Measurements from ENCODE around the gene GGACT.
"Not testable (repeated sequence)": the region's sequence is repeated elsewhere in the genome, so short reads cannot be mapped to it uniquely, and the experiment has no call there.

The GGACT gene

DNA sequence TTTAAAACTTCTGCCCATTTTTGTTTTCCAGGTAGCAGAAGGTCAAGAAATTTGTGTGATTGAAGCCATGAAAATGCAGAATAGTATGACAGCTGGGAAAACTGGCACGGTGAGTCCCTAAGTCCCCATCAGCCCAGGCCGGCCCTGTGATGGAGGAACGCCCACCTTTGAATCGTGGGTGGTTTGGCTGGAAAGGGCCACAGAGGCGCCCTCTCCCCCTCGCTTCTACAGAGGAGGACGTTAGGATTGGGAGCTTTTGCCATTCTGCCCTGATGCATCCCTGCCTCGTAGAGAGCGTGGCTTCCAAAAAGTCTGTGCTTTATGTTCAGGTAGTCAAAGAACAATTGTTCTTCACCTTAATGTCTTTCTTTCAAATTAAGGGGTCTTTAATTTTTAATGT is 60.9 kb downstream of the GGACT start:
- DNase-seq, result no peak

- no peak for DNase-seq
These were observed 62.1 kb downstream of the GGACT start for GRCh38 chr13:100526318-100527000.

- DNase-seq, result no peak
These were observed 62.9 kb downstream of the GGACT start for GRCh38 chr13:100525453-100526317.

DNA sequence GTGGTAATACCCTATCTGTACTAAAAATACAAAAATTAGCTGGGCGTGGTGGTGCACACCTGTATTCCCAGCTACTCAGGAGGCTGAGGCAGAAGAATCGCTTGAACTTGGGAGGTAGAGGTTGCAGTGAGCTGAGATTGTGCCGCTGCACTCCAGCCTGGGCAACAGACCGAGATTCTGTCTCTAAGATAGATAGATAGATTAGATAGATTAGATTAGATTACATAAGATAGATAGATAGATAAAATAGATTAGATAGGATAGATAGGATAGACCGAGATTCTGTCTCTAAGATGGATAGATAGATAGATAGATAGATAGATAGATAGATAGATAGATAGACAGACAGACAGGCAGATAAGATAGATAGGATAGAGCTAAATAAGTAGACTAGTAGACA is 63.9 kb downstream of the GGACT start:
- DNase-seq, result not testable (repeated sequence)

GRCh38 chr13:100523981-100524386 is 64.6 kb downstream of the GGACT start:
- no peak for DNase-seq

- DNase-seq, result no peak
These were observed 65.2 kb downstream of the GGACT start for GRCh38 chr13:100523411-100523810.

DNA sequence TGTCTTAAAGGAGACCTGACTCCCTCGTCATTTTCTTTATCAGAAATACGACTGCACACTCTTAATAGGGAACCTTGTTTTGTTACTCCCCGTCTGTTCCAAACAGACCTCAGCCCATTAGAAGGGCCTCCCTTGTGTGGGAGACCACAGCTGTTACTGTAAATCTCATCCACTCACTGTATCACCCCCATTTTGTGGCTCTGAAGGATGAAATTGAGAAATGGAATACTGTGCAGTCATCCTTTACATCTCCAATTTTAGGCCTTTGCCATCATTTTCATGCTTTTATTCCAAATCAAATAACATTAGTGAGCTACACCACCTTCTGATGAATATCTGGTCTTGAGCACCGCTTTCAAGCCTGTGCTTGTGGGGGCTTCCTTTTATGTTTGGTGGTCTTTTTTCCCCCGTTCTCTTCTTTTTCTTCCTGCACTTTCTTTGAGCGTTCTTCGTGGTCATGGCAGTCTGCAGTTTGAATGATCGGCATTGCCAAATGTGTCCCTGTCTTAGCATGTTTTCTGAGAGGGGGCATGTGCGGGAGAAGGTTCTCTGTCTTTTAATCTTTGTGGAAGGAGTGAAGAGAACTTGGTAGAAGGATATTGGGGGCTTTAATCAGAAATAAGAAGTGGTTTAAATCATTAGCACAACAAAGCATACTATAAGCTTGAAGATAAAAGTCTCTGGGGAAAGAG is 65.8 kb downstream of the GGACT start:
- no peak for DNase-seq

DNA sequence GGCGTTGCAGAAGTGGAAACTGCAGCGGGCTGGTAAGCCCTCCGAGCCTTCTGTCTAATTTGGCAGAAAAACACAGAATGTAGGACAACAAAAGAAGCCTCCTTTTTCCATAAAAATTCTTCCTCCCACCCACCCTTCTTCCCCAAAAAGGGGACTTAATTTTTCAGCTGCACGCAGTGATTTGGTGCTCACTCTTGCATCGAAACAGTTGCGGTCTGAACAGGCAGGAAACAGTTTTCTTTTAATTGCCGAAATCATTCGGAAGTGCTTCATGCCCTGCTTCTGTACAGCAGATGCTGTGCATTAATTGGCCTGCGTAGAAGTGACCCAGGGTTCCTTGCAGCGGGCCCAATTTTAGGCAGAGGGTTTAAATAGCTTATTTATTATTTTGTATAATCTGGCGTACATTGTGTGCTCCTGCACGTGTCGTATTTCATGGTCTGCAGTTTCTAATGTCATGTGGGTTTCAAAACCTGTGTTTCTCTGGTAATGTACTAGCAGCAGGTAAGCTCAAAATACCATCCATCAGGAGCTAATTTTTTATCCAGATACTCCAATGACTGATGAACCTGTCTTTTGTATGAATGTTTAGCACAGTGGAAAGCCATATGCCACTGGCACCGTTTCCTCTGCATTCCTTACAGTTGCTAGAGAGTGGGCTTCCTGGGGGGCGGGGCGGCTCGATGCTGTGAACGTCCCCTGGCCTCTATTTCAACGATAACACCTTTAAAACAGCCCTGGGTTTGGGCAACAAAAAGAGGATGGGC is 66.6 kb downstream of the GGACT start:
- DNase-seq, result no peak

- no peak for DNase-seq
These were observed 67.4 kb downstream of the GGACT start for GRCh38 chr13:100520936-100521850.

DNA sequence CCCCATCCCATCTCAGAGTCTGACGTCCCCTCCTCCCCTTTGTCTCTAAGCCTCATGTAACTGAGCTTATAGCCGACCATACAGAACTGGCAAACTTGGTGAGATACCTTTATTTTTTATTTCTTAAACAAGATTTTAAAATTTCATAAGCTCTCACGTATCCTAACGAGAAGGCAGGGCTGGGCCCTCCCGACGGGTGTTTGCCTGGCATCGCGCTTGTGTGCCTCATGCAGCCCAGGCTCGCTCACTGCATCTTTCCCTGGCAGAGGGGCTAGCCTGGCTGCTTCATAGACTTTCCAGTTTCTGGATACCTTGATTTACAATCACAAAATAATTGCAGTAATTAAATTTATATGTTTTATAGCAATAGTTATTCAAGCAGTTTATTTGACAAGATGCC is 69.0 kb downstream of the GGACT start:
- no peak for DNase-seq

DNA sequence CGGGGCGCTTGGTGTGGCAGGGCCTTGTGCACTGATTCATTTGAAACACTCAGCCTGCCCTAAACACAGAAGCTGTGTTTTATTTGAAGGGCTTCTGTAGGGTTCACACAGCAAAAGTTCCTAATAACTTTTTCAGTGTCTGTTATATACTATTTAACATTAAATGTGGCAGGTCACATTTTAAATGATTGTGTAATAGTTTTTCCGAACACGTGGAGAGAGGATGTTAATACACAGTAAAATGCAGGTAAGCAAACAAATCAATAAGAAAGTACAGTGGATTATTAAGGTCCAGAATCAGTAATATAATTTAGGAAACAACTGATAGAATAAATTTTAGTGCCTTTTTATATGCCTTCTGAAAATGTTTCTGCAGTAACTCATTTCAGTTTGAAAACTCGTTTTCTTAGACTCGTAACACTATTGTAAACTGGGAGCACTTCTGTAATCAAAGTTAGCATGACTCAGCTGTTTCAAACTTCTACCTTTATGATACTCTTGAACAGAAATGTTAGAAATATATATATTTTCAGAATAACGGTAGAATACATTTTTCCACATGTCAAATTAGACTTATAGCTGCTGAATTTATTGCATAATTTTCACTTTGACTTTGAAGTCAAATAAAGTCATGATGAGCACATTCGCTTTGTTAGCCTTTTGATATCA is 70.1 kb downstream of the GGACT start:
- no peak for DNase-seq

- DNase-seq, result no peak
These were observed 70.9 kb downstream of the GGACT start for GRCh38 chr13:100517728-100518127.

DNA sequence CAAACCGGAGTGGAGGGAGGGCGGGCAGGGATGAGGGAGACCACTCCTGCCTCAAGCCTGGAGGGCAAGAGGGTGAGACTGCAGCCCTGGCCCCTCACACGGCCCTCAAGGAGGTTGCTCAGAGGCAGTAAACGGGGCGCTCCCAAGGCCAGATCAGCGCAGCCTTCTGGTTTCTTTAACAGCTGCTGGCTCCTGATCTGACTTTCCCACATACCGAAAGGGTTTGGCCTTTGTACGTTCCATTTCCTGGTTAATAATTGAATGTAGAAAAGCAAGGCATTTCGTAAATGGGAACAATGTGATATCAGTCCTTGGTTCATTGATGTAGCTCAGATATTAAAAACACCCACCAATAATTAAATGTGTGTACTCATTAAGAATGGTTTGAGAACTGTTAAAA is 71.5 kb downstream of the GGACT start:
- no peak for DNase-seq

DNA sequence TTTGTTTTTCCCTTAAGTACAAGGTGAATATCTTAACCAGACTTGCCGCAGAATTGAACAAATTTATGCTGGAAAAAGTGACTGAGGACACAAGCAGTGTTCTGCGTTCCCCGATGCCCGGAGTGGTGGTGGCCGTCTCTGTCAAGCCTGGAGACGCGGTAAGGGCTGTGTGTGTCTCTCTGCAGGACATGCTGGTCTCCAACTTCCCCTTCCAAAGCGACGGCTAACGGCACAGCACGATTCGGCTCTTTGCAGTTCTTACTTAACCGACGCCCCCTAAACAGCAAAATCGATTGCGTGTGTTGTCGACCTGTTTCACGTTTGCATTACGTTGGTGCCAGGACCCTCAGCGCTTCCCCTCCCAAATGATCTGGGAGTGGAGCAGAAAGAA is 73.2 kb downstream of the GGACT start:
- DNase-seq, result no peak

DNA sequence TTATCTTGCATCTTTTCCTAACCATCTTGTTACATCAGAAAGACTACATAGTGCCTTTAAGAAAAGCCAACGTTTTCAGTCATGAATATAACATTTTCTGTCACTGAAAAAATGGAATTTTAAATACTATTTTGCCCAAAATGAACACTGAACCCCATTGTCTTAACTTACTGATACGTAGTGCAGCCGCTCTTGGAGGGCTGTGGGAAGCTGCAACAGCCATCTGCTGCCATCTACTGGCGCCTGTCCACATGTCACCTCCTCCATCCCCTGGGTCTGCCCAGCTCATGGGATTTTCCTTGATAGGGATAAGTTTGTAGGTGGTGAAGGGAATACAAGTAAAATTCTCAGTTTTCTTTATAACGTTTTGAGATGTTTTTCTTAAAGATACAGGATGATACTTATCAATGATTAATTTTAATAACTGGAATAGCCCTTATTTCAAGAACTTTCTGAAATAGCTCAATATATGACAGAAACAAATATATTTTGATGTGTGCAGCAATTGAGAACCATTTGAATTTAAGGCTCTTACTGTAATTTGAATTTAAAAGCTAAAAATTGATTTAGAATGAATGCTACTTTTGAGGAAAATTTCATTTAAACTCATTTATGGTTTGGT is 73.7 kb downstream of the GGACT start:
- peak; percentile 62 to 68 for DNase-seq

- no peak for DNase-seq
These were observed 74.5 kb downstream of the GGACT start for GRCh38 chr13:100513987-100514670.

DNA sequence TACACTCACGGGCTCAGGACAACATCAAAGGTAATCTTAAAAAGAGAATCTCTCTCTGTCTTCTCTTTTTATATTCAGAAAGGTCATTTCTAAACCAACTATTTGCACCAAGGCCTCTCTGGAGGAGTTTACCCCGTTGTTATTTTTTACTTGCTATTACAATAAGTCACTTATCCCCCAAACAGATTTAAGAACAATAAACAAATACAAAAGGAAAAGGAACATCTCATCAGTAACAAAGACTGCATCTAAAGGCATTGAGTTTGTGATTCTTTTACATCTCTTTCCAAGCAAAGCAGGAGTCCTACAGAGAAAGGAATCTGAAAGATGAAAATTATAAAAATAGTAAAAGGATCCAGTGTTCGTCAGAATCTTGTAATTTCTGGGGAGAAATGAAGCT is 75.4 kb downstream of the GGACT start:
- no peak for DNase-seq

GRCh38 chr13:100512422-100512821 is 76.2 kb downstream of the GGACT start:
- DNase-seq, result no peak

DNA sequence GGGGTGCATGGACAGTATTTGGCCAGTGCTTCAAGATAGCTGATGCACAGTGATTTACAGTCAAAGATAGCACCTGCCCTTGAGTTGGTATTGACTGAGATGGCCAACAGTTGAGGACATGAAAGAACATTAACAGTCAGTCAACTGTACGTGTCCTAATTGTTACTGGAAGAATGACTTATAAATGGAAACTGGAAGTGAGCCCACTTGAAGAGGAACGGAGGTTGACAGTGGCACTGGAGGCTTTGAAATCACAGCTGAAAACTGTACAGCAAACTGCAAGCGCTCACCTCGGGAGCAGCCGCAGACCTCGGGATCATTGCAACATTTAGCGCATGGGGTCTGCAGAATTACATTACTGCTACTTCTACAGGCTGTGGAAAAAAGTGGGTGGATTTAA is 77.1 kb downstream of the GGACT start:
- DNase-seq, result no peak
